PC-9 (cell line): ENCODE measurements around the gene IL10RB. TPM values are rescaled to one million over a fixed set of nuclear protein-coding genes. Genes with fewer than 3 reads are reported as not detected.

ENCODE experiments used
- BruUV-seq: library from RNA; stranded (reverse); fragments of 400-500 nt; replicated peaks from 2 replicates; lab custom pipeline; 2021; lab: Mats Ljungman, UMichigan
- CTCF ChIA-PET: fragments of 300-600 bp; sonication (Branson Sonifier 250); formaldehyde crosslinking; loops from one replicate; lab custom pipeline; 2022; ENCODE audit warnings: antibody characterized with exemption; lab: Charles Lee
- POLR2A ChIA-PET: fragments of 300-600 bp; sonication (Branson Sonifier 250); formaldehyde crosslinking; loops from one replicate; lab custom pipeline; 2022; ENCODE audit warnings: antibody characterized with exemption; ENCODE audit not compliant: unreplicated experiment; lab: Charles Lee
- DNase-seq, 2 experiments: peaks; one replicate each; pipeline versions ENCODE4 v3.0.0 to v3.0.0-alpha.2; 2015 to 2022; ENCODE audit warnings: mixed read lengths in 1 of 2
- H2AFZ ChIP-seq: fragments of 200-600 bp; sonication (generic); 2 replicates; pipeline ENCODE4 v1.8.1; 2017; ENCODE audit warnings: antibody characterized with exemption
- H3F3A ChIP-seq: fragments of 200-600 bp; sonication (generic); 2 replicates; pipeline ENCODE4 v1.8.1; 2017; ENCODE audit warnings: antibody characterized with exemption, mild to moderate bottlenecking, low read depth; ENCODE audit not compliant: insufficient read depth
- H3K27ac ChIP-seq: fragments of 200-600 bp; sonication (generic); 2 replicates; pipeline ENCODE4 v1.6.1; 2016; ENCODE audit warnings: mixed run types
- H3K27me3 ChIP-seq: fragments of 200-600 bp; sonication (generic); 2 replicates; pipeline ENCODE4 v1.6.1; 2016; ENCODE audit warnings: low read depth, mixed run types; ENCODE audit not compliant: insufficient read depth
- H3K36me3 ChIP-seq: fragments of 200-600 bp; sonication (generic); 2 replicates; pipeline ENCODE4 v1.6.1; 2016; ENCODE audit warnings: low read depth, mixed run types
- H3K4me1 ChIP-seq: fragments of 200-600 bp; sonication (generic); replicated peaks from 2 replicates; pipeline ENCODE4 v1.6.1; 2016; ENCODE audit warnings: mixed run types; ENCODE audit not compliant: insufficient read depth
- H3K4me2 ChIP-seq: fragments of 200-600 bp; sonication (generic); 2 replicates; pipeline ENCODE4 v1.6.1; 2017; ENCODE audit warnings: mixed run types
- H3K4me3 ChIP-seq: fragments of 200-600 bp; sonication (generic); 2 replicates; pipeline ENCODE4 v1.6.1; 2016; ENCODE audit warnings: mixed run types
- H3K79me2 ChIP-seq: fragments of 200-600 bp; sonication (generic); 2 replicates; pipeline ENCODE4 v1.6.1; 2017; ENCODE audit warnings: low read depth, mixed run types
- H3K9me2 ChIP-seq: fragments of 200-600 bp; sonication (generic); 2 replicates; pipeline ENCODE4 v1.8.1; 2017; ENCODE audit warnings: mild to moderate bottlenecking; ENCODE audit not compliant: insufficient read depth
- H3K9me3 ChIP-seq: fragments of 200-600 bp; sonication (generic); 2 replicates; pipeline ENCODE4 v1.8.1; 2016; ENCODE audit warnings: low read depth; ENCODE audit not compliant: insufficient read depth
- H4K20me1 ChIP-seq: fragments of 200-600 bp; sonication (generic); 2 replicates; pipeline ENCODE4 v1.8.1; 2017; ENCODE audit not compliant: insufficient read depth
- EZH2 ChIP-seq: fragments of 200-600 bp; sonication (generic); IDR thresholded peaks from 2 replicates; pipeline ENCODE4 v1.8.0; 2017; ENCODE audit warnings: antibody characterized with exemption, low read depth
- intact Hi-C: fragments of 100-400 bp; cut with micrococcal nuclease; formaldehyde crosslinking; loops from one replicate; pipeline ENCODE4 v1.10.0; 2022; ENCODE audit not compliant: unreplicated experiment
- total RNA-seq: library from RNA; stranded (reverse); gene quantifications from 2 replicates; pipeline ENCODE4 v1.2.3, GENCODE V29; 2021
- TF ChIP-seq, protein P1 (sequence below): fragments of 200-600 bp; sonication (generic); conservative IDR thresholded peaks from 2 replicates; pipeline ENCODE4 v1.6.1; 2017; ENCODE audit warnings: mixed run types, antibody characterized with exemption, mild to moderate bottlenecking, moderate library complexity

Gene IL10RB
- total RNA-seq, 1 experiment from 2014 or later: 18.3 TPM

DNA sequence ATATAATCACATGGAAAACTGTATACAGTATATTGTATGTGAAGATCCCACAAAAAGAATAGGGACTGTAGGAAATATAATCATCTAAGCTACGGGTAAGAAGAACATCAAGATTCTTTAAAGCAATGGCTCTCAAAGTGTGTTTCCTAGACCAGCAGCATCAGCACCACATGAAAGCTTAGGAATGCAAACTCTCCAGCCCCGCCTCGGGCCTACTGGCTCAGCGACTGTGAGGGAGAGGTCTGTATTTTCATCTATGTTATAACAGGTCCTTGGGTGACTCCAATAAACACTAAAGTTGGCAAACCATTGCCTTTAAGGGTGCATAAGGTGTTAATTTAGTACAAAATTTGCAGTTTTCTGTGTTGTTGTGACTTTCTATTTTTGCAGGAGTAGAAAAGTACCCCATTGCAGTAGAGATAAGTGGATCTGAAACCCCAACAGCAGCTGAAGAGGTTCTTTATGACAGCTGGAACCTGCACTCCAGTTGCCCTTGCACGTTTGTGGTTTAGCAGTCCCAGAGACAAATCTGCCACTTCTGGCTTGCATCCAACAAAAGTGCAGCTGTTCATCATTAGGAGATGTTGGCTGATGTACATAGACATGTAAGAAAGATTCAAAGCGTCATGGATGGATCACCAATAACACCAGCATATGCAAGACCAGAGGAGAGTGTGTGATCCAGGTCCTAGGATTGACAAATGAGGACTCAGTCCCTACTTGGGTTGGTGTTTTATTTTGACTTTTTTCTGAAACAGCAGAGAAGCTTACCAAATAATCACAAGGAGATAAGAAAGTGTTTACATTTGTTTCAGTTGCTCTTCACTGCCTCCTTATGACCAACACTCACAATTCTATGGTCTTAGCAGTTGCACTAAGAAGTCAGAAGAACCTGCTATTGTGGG, 42.7 kb downstream of the IL10RB start:
- ChIA-PET POLR2A (no interaction called here), CTCF (no interaction called here)
- no peaks in the 10 kb centered on the region for H3K27me3 ChIP-seq
- no peaks in the 10 kb centered on the region for H3K4me1 ChIP-seq
- no peaks in the 10 kb centered on the region for H4K20me1 ChIP-seq
- TF ChIP-seq, protein P1, sequence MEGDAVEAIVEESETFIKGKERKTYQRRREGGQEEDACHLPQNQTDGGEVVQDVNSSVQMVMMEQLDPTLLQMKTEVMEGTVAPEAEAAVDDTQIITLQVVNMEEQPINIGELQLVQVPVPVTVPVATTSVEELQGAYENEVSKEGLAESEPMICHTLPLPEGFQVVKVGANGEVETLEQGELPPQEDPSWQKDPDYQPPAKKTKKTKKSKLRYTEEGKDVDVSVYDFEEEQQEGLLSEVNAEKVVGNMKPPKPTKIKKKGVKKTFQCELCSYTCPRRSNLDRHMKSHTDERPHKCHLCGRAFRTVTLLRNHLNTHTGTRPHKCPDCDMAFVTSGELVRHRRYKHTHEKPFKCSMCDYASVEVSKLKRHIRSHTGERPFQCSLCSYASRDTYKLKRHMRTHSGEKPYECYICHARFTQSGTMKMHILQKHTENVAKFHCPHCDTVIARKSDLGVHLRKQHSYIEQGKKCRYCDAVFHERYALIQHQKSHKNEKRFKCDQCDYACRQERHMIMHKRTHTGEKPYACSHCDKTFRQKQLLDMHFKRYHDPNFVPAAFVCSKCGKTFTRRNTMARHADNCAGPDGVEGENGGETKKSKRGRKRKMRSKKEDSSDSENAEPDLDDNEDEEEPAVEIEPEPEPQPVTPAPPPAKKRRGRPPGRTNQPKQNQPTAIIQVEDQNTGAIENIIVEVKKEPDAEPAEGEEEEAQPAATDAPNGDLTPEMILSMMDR: no peak
- no peak for TF ChIP-seq EZH2
- DNase-seq: no peak
- no peak overlapping the region for H2AFZ ChIP-seq
- no peaks in the 10 kb centered on the region for H3K36me3 ChIP-seq
- no TSS peak for BruUV-seq
- H3K4me2 ChIP-seq: no peak overlapping the region
- no peaks in the 10 kb centered on the region for H3K9me2 ChIP-seq
- no peak overlapping the region for H3K4me3 ChIP-seq
- intact Hi-C loops: no loop called here
- H3K9me3 ChIP-seq: no peaks in the 10 kb centered on the region
- no peak overlapping the region for H3K27ac ChIP-seq
- H3K79me2 ChIP-seq: no peaks in the 10 kb centered on the region
- no peaks in the 10 kb centered on the region for H3F3A ChIP-seq

DNA sequence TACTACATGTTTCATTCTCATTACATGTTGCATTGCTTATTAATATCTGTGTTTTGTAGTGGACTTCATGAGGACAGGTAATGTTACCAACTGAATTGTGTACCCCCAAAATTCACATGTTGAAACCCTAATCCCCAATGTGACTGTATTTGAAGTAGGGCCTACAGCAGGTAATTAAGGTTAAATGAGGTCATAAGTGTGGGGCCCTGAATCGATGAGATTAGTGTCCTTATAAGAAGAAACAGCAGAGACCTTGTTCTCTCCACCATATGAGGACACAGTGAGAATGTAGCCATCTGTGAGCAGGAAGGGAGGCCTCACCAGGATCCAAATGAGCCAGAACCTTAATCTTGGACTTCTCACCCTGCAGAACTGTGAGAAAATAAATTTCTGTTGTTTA, 43.6 kb downstream of the IL10RB start:
- no peaks in the 10 kb centered on the region for H3K9me3 ChIP-seq
- no peaks in the 10 kb centered on the region for H3K4me1 ChIP-seq
- H2AFZ ChIP-seq: no peak overlapping the region
- TF ChIP-seq, protein P1: no peak
- no peak for TF ChIP-seq EZH2
- no TSS peak for BruUV-seq
- H3K9me2 ChIP-seq: no peaks in the 10 kb centered on the region
- intact Hi-C loops: no loop called here
- H4K20me1 ChIP-seq: no peaks in the 10 kb centered on the region
- H3K27ac ChIP-seq: no peak overlapping the region
- H3K79me2 ChIP-seq: no peaks in the 10 kb centered on the region
- POLR2A ChIA-PET: no interaction called here
- H3K4me3 ChIP-seq: no peak overlapping the region
- H3K36me3 ChIP-seq: no peaks in the 10 kb centered on the region
- CTCF ChIA-PET: no interaction called here
- H3K27me3 ChIP-seq: no peaks in the 10 kb centered on the region
- no peak for DNase-seq
- H3F3A ChIP-seq: no peaks in the 10 kb centered on the region
- no peak overlapping the region for H3K4me2 ChIP-seq

DNA sequence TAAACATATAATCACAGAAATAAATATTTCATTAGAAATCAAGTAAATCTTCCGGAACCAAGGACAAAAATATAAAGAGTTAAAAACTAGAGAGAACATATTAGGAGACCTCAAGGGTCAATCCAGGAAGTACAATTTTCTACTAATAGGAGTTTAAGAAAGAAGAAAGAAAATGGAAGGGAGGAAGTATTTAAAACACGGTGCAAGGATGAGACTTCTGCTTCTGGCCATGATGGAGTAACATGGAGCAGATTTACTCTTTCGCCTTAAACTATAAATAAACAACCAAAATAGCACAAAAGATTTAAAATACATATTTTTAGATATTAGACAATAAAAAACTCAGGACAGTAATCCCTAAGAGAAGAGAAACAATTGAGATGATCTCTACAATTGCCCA, 46.0 kb downstream of the IL10RB start:
- H3K4me3 ChIP-seq: no peak overlapping the region
- H3F3A ChIP-seq: no peaks in the 10 kb centered on the region
- CTCF ChIA-PET: no interaction called here
- no peak overlapping the region for H3K4me2 ChIP-seq
- H3K9me3 ChIP-seq: no peaks in the 10 kb centered on the region
- POLR2A ChIA-PET: no interaction called here
- no TSS peak for BruUV-seq
- no peak overlapping the region for H3K27ac ChIP-seq
- H4K20me1 ChIP-seq: no peaks in the 10 kb centered on the region
- H3K79me2 ChIP-seq: no peaks in the 10 kb centered on the region
- H3K9me2 ChIP-seq: no peaks in the 10 kb centered on the region
- DNase-seq: no peak
- no peaks in the 10 kb centered on the region for H3K36me3 ChIP-seq
- no peak for TF ChIP-seq EZH2
- TF ChIP-seq, protein P1: no peak
- intact Hi-C loops: no loop called here
- H3K4me1 ChIP-seq: no peaks in the 10 kb centered on the region
- H3K27me3 ChIP-seq: no peaks in the 10 kb centered on the region
- H2AFZ ChIP-seq: no peak overlapping the region
